ENCODE data around the gene ASCL2. TPM values are rescaled to one million over a fixed set of nuclear protein-coding genes. Genes with fewer than 3 reads are reported as not detected.

The ASCL2 gene
- total and polyA plus RNA-seq, 2 donors (not counting 3 experiments of a cell fraction or from before 2014, with no cell fraction given) = not detected

GRCh38 chr11:2298131-2298794 lies 27.9 kb upstream of the ASCL2 start:
- no TSS peak for BruUV-seq (replicated peaks)
- ChIA-PET POLR2A (no interaction called here), CTCF (interaction anchor here (1.4 to 2.3 kb wide), 3 partner anchors 10 to 122 kb away, joined by 5 to 10 read pairs (median 7); no protein-coding TSS in a partner anchor)
- H3K4me2 ChIP-seq (ENCODE audit: insufficient read depth, low read length) = no peak overlapping the region
- H3K27me3 ChIP-seq (ENCODE audit: control insufficient read depth in 2 of 2, insufficient read depth in 2 of 2, low read length in 2 of 2) = no peaks in the 10 kb centered on the region
- TF ChIP-seq MAX (IDR thresholded peaks at IDR 0.05; ENCODE audit: insufficient read depth, insufficient read length) = no peak
- no peak for TF ChIP-seq POLR2AphosphoS5 (IDR thresholded peaks at IDR 0.05; ENCODE audit: insufficient read depth, low read depth, low read length)
- TF ChIP-seq EZH2 (IDR thresholded peaks at IDR 0.05; ENCODE audit: borderline replicate concordance, low read depth, low read length, severe bottlenecking) = no peak
- no peak for TF ChIP-seq JUN (IDR thresholded peaks at IDR 0.05; ENCODE audit: borderline replicate concordance, insufficient read depth, insufficient read length, low read depth)
- TF ChIP-seq MYC (IDR thresholded peaks at IDR 0.05; ENCODE audit: low read depth, low read length) = no peak
- no peak for TF ChIP-seq CTCF (IDR thresholded peaks at IDR 0.05; ENCODE audit: extremely low read depth in 1 of 2, insufficient read depth in 1 of 2, low read depth in 1 of 2, low read length in 2 of 2)
- no peak for TF ChIP-seq POLR2A (IDR thresholded peaks at IDR 0.05; ENCODE audit: low read depth, low read length)
- no peak for TF ChIP-seq FOS (IDR thresholded peaks at IDR 0.05; ENCODE audit: borderline replicate concordance, insufficient read depth, low read length)
- TF ChIP-seq GATA2 (IDR thresholded peaks at IDR 0.05; ENCODE audit: insufficient read depth, insufficient read length, low read depth, low read length) = no peak
- no peaks in the 10 kb centered on the region for H3K36me3 ChIP-seq (ENCODE audit: control insufficient read depth in 2 of 2, extremely low read depth in 1 of 2, insufficient read depth in 2 of 2, low read length in 2 of 2)
- H3K4me1 ChIP-seq (ENCODE audit: control insufficient read depth, extremely low read depth, insufficient read depth, low read length) = no peaks in the 10 kb centered on the region
- no peak for DNase-seq (ENCODE audit: low read depth, low spot score)
- H3K4me3 ChIP-seq (replicated peaks in 1 of 3; ENCODE audit: insufficient read depth in 1 of 3, low read depth in 1 of 3, low read length in 3 of 3) = no peak overlapping the region
- no peaks in the 10 kb centered on the region for H3K9me3 ChIP-seq (replicated peaks; ENCODE audit: control insufficient read depth, insufficient read depth, low read length)
- H3K79me2 ChIP-seq (ENCODE audit: control insufficient read depth, insufficient read depth, low read length) = no peaks in the 10 kb centered on the region
- intact Hi-C loops (cut with micrococcal nuclease) (no loop called here), dilution Hi-C loops (cut with MboI; ENCODE audit: extremely low pct_ligation_motif_present, low sequenced_read_pairs) (no loop called here)
- no peak overlapping the region for H2AFZ ChIP-seq (ENCODE audit: low read depth, low read length)
- H3K9me1 ChIP-seq (replicated peaks; ENCODE audit: control insufficient read depth, extremely low read depth, insufficient read depth, low read length) = no peaks in the 10 kb centered on the region
- H3K27ac ChIP-seq (ENCODE audit: insufficient read depth, low read depth, low read length) = no peak overlapping the region
- no peak overlapping the region for H3K9ac ChIP-seq (replicated peaks; ENCODE audit: extremely low read depth, insufficient read depth, low read length)
- no peak for FAIRE-seq
- no peaks in the 10 kb centered on the region for H4K20me1 ChIP-seq (replicated peaks; ENCODE audit: control insufficient read depth, extremely low read depth, insufficient read depth, low read length)

Measured in endothelial cell of umbilical vein (primary cell).